NCI-H2107 treated with DMSO at 0.1 percent for 48 hours (cell line): ENCODE measurements around the gene PIKFYVE.

Experiments
- DNase-seq: peaks from one replicate; lab custom pipeline; 2025; ENCODE audit not compliant: unreplicated experiment; lab: John Stamatoyannopoulos, UW

Gene PIKFYVE

DNA sequence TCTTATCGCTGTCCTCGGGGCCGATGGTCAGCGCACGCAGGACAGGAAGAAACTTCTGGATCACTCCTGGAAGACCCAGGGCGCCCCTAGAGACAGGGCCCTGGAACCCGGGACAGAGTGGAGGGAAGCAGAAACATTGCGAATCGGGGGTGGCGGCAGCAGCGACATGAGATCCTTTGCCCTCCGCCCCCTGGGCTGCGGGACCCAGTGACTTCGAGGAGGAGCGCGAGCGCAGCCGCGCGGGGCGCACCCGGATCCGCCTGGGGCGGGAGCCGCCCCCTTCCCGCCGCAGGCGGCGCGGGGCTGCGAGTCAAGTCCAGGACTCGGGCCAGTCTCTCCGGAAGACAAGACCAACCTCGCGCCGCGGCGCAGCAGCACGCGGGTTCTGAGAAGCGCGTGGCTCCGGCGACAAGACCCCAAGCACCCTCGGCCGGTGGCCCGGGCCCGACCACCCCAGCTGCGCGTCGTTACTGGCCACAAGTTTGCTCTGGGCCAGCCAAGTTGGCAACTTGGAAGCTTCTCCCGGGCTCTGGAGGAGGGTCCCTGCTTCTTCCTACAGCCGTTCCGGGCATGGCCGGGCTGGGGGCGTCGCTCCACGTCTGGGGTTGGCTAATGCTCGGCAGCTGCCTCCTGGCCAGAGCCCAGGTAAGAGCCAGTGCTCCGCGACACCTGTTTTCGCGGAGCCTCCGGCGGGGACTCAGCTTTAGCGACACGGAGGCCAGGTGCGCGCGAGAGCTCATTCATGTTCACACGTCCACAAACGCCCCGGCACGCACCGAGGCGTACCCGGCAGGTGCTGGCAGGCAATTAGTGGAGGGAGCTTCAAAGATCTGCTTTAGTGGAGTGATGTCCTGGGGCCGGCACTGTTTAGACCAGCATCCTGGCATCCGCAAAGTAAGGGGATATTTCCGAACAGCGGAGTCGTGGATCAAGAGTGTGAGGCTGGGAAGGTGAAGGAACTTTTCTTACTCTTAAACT is 140.7 kb downstream of the PIKFYVE start, which contains the start of gene PTH2R:
Gene PTH2R (plus strand): TSS at position 319 of the 978 bp plus-strand sequence. CDS start 252 bp downstream, at position 571.
- peak; percentile 60 for DNase-seq

GRCh38 chr2:208407667-208408066 is 141.6 kb downstream of the PIKFYVE start:
- peak; percentile 59 for DNase-seq
